HG02759 (cell line): Measurements from ENCODE around the gene RBFOX1.

ENCODE experiments used
- ATAC-seq: cut with Tn5 transposase; IDR thresholded peaks from one replicate; pipeline ENCODE4 v1.9.1; 2021; ENCODE audit warnings: mild to moderate bottlenecking, moderate library complexity; ENCODE audit not compliant: unreplicated experiment

RBFOX1 gene

DNA sequence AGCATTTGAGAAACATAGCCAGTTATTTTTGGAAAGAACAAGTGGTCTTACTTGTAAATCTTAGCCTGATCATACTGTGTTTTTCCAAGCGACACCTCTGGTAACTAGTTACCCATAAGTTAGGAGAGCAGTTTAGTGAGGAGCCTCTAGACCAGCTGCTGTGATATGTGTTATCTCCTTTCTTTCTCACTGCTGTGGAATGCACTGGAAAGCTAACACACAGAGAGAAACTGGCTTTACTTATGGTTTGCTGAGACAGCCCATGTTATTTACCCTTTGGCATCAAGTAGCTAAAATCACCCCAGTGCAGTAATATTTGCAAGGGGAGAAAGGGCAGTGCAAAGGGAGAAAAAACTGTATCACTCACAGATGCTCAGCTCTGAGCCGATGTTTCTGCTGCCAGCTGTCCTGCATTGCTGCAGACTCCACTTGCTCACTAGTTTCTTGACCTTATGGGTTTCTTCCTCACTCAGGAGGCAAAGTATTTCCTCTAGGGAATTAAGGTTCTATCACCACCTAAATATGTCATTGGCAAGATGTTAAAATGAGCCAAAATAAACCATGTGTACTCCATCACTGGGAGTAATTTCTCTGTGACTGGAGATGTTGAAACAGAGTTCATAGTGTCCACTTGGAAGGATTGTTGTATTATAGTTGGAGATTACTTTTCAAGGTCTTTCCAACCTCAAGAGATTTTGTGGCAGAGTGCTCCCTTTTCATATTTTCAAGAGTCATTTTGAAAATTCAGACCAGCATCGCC lies 2.3 kb downstream of the RBFOX1 start:
- ATAC-seq, result no peak

- ATAC-seq, result no peak
Observed at GRCh38 chr16:7335991-7336634, 3.5 kb downstream of the RBFOX1 start.

- no peak for ATAC-seq
Observed at GRCh38 chr16:7336742-7337141, 4.1 kb downstream of the RBFOX1 start.

DNA sequence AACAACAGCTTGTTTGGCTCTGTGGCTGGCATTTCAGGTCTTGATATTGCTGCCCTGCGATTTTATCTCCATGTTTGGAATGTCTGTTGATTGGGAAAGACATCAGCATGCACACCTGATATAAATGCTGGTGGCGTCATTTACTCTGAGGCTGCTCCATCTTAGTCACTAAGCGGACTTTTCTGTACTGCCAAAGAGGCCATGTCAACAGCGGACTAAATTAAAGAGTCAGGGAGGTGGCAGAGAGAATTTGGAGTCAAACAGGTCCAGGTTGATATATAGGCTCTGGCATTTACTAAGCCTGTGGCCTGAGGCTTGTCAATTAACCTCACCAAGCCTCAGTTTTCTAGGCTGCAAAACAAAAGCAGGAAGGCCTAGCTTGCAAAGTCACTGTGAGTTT lies 6.2 kb downstream of the RBFOX1 start:
- no peak for ATAC-seq

GRCh38 chr16:7339700-7340099 lies 7.1 kb downstream of the RBFOX1 start:
- no peak for ATAC-seq

DNA sequence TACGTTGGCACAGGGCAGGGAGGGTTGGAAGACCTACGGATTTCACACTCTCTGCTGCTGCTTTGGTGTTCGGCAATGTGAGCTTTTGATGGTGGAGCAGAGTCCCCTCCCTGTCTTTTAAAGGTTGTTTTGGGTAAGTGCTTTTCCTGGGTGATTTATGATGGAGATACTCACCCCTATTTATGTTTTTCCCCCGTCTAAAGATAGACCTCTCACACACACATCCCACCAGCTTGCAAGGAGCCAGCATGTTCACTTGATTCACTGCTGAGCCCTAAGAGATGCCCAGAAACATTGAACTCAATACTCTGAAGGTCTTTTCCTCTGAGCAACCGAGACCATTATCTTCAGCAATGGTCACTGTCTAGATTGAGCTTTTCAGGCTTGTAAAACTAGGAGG lies 8.3 kb downstream of the RBFOX1 start:
- no peak for ATAC-seq

DNA sequence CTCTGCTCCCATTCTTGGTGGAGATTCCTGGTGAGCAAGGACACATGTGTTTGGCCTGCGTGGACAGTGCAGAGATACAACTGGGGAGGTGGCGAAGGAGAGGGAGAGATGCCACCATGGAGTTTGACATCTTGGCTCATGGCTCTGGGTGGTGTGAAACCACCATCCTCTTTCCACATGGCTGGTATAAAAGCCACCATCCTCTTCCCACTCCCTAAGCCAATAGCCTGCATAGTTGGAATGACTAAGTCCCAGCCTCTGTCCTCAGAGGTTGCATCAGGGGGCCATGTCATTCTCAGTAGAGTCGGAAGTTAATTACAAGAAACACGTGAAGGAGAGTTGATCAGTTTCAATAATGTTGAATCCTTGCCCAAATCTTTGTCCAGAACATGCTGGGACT lies 10.0 kb downstream of the RBFOX1 start:
- no peak for ATAC-seq

DNA sequence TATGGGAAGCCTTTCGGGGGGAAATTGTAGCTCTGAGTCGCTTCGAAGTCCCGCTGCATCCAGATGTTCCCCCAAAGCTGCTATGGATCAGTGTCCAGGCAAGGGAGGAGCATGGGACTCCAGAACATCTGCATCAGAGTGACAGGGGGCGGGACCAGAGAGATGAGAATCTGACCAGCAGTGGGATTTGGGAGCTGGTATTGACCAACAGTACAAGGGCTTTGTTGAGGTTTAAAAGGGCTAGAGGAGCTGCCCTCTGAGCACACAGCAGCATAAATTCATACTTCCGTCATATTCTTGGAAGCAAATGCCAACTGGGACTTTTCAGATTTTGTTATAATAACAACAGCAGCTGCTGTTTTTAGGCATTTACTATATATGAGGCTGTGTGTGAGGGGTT lies 10.6 kb downstream of the RBFOX1 start:
- ATAC-seq, result no peak

DNA sequence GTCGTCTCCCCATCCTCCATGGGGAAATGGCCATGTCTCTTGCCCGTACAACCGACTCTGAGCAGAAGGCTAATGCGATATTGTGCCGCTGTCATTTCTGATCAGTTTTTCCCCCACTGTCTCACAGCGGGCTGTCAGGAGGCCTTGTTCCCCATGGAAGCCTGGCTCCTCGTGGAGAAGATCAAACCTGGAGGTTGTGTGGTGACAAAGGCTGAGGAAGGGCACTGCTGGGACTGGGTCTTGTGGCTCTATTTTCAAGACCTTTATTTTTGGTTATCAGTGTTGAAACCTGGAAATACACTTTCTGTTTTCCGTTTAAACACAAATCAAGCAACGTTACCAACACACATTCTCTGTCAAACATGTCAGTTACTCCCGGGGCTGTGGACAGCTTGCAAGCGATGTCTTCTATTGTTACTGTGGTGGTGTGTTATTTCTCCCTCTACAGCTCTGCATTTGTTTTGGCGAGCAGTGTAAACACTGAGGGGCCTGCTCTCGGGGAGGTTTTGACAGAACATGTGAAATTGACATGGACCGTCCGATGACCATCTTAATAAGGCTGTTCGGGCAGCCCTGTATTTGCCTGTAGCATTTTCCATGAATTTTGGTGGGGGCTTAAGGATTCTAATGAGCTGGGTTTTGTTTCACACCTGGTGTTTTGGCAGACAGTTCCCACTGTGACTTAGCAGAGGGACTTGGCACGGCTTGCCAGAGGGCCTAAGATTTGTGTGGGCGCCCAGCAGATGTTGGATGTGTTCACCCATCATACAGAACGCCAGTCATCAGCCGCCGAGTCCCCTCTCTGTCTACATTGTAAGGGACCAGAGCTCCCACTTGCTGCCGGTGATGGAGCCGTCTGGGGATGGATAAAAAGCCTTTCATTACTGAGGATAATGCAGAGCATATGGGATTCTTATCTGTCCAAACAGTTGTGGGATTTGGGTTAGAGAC lies 12.5 kb downstream of the RBFOX1 start:
- ATAC-seq, result no peak

GRCh38 chr16:7350806-7351205 lies 18.2 kb downstream of the RBFOX1 start:
- no peak for ATAC-seq

GRCh38 chr16:7351610-7352510 lies 19.2 kb downstream of the RBFOX1 start:
- no peak for ATAC-seq

- ATAC-seq, result no peak
Observed at GRCh38 chr16:7355758-7356157, 23.1 kb downstream of the RBFOX1 start.

DNA sequence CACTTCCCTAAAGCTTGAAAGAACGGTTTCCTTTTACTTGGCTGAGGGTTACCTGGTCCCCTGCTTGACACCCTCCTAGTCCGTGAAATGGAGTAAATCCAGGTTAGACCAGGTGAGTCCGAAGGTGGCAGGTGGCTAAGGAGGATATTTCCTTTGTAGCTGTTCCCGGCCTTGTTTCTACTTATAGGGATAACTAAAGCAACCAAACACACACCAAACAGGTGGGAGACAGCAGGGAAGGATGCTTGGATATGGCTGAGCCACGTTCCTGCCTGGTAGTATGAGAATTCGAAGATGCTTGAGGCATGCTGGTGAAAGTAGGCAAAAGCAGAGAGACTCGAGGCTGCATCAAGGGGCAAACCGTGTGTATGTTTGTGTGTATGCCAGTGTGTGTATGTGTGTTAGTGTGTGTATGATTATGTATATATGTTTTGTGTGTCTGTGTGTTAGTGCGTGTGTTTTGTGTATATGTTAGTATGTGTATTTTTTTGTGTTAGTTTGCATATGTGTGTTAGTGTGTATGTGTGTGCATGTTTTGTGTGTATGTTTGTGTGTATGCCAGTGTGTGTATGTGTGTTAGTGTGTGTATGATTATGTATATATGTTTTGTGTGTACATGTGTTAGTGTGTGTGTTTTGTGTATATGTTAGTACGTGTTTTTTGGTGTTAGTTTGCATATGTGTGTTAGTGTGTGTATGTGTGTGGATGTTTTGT lies 28.9 kb downstream of the RBFOX1 start:
- ATAC-seq, result no peak

DNA sequence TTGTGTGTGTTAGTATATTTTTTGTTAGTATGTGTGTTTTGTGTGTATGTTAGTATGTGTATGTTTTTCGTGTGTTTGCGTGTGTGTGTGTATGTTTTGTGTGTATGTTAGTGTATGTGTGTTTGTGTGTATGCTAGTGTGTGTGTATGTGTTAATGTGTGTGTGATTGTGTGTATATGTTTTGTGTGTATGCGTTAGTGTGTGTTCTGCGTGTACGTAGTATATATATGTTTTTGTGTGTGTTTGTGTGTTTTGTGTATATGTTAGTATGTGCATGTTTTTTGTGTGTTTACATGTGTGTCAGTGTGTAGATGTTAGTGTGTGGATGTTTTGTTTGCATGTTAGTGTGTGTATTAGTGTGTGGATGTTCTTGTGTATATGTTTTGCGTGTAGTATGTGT lies 29.6 kb downstream of the RBFOX1 start:
- ATAC-seq, result no peak

GRCh38 chr16:7363422-7364417 lies 31.1 kb downstream of the RBFOX1 start:
- ATAC-seq, result no peak

DNA sequence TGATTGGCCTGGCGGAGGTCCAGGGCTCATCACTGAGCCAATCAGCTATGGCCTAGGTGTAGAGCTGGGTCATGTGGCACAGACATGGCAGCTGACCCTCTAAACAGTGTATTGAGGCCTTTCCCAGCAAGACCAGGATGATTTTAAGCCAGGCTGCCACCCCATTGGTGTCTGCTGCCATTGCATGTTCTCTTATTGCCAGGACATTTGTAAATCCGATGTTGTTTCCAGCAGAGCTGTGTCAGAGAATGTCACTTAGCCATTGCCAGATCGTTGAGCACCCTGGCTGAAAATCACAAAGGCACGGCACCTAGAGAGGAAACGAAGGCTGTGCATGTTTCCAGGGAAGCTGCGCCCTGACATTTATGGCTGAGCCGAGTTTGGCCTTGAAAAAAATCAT lies 33.4 kb downstream of the RBFOX1 start:
- ATAC-seq, result no peak

DNA sequence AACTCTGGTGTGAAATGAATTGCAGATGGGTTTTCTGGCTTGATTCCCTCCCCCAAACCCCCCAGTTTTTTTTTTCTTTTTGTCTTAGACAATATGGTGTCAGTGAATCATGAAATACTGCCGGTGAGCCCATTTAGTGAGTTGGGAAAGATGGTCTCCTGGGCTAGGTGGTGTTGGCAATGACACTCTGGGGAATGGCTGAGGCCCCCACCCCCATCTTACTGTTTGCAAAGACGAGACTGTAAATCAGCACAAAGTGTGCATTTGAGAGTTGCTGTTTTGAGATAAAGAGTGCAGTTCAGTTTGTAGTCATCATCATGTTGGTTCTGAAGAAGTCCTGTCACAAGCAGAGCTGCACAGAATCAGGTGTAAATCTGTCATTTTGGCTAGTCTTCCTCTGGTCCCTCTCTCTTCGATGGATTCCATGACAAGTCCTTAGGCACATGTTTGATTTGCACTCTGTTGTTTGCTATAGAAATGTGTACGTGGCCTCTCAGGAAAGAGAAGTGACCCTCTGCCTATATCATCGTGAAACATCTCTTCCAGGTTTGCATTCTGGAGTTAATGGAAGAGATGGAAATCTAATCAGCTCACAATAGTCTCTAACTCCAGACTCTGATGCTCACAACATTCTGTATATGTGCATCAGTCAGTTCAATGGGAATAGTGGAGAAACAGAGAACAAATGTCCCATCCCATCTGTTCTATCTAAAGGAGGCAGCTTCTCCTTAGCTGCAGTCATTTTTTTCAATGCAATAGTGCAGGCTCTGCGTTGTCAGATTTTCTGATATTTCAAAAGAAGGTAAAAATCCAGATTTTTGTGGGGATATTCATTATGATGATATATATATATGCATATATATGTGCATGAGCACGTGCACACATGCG lies 34.6 kb downstream of the RBFOX1 start:
- ATAC-seq, result no peak

- no peak for ATAC-seq
Observed at GRCh38 chr16:7369204-7369603, 36.6 kb downstream of the RBFOX1 start.
